ENCODE measurements around the gene MACIR.
"Not testable (repeated sequence)": the region's sequence is repeated elsewhere in the genome, so short reads cannot be mapped to it uniquely, and the experiment has no call there.

The MACIR gene, protein sequence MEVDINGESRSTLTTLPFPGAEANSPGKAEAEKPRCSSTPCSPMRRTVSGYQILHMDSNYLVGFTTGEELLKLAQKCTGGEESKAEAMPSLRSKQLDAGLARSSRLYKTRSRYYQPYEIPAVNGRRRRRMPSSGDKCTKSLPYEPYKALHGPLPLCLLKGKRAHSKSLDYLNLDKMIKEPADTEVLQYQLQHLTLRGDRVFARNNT

DNA sequence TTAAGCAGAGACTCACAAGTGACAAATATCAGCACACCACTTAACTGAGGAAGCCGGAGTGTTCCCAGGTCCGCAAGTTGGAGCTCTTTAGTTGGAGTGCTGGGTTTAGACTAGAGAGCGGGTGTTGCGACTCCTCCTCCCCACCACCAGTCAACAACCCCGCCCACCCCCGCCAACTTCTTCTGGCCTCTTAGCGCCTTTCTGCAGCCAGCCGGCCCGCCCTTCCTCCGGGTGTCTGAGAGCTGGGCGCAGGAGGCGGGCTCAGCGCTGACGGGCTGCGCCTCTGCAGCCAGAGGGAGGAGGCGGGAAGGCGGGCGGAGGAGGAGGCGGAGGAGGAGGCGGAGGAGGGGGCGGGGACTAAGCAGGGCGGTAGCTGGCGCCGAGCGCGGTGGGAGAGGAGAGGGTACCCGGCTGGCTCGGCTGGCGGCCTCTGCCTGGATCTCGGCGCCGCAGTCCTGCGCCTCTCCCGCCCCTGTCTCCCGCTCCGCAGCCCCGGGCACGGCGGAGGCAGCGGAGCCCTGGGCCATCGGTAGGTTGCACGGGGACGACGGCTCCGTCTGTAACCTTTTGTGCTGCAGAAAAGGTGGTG is at the start of gene MACIR:
MACIR (plus strand) TSS at position 396 of the 589 bp plus-strand sequence. CDS start 17,157 bp downstream, outside the sequence.
- DNase-seq (ENCODE audit: low read depth) = peak; percentile 88

DNA sequence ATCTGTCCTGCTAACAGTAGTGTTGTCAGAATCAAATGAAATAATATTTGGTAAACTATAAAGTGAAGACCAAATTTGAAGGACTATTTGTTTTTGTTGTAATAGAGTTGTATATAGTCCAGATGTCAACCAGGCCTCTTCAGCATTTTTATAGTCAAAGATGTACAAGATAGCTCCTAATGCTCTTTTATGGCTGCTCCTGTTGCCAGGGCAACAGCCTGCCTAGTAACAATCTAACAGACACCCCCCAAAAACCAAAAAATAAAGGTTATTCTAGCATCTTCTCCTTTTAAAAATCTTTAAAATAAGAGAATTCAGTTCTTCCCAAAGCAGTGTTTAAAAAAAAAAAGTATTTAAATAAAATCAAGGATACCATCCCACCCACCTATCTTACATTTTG is 49.5 kb upstream of the MACIR start:
- no peak for DNase-seq (ENCODE audit: low read depth)

DNA sequence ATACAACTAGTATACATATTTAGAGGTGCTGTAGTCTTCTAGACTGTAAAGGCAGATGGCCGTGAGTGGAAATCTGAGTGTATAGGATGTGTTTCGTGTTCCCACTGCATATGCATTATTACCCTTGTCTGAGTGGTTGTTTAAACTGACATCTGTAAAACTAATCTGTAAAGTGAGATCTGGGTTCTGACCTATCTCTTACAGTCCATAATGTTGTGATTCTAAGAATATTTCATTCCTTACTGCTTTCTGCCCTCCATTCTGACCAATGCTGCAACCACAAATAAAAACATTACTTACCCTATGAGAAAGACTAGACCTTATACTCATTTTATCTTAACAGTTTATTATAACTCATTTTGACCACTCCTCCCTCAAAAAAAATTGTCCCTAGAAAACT is 47.6 kb upstream of the MACIR start:
- DNase-seq (ENCODE audit: low read depth) = no peak

DNA sequence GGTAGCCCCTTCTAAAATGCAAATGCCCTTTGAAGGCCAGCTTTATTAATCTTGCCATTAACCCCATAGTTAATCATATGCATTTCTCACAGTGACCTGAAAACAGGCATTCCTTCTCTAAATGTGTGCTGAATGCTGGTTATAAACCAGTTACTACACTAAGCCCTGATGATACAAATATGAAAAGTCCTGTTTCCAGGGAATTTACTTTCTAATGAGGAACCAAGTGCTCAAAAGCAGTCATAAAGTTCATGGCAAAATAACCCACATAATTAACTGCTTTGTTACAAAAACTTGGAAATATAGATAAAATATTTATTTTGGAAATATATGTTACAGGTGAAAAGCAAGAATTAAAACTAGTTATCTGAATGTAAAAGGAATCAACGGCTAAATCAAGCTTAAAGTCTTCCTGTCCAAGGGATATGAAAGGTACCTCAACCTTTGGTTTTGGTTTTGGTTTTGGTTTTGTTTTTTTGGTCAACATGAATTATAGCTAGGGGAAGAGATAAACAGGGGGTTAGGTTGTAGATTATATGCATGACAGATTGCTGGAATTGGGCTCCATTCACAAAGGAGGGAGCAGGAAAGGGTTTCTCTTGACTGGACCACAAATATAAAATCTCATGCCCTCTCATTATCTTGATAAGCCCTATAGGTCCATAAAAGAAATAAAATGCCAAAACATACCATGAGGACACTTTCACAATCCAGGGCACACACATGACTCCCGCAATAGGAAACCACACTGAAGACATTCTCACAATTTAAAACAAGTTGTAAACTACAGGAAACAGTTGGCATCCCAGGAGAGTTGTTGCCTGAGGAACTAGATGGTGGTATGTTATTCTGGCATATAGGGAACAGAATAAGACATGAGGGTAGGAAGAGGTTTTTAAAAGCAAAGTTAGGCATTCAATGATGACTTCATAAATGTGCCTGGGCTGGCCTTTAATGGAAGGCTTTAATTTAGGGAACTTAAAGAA is 46.7 kb upstream of the MACIR start:
- DNase-seq (ENCODE audit: low read depth) = no peak

DNA sequence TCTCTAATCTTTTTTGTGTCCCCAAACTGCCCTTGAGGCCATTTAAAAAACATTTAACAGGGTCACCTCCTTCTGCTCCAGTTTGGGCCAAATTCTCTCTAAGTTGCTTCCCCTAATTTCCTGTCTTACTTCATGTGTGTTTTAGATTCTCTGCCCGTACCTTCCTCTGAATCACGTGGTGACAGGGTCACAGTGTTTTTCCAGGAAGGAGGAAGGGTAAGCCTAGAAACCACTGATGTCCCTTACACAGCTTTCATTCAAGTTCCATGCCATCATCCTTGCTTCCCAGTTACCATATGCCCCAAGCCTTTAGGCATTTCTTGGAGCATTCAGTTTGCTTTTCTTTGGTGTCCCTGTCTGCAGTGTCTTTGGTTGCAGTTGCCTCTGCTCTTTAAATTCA is 42.4 kb upstream of the MACIR start:
- no peak for DNase-seq (ENCODE audit: low read depth)

DNA sequence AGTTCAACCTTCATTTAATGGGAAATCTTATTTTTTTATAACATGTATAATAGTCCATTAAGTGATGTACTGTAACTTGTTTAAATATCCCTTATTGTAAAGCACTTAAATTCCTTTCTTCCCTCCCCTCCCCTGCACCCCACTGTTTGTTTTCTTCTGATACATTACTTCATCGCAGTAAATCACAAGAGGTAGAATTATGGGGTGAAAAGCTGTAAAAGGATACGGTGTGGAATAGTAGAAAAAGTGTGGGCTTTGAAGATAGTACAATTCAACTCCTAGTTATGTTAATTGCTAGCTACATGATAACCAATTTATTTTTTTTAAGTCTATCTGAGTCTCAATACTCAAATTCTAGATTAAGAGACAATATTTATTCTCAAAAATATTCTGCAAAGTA is 41.9 kb upstream of the MACIR start:
- DNase-seq (ENCODE audit: low read depth) = no peak

DNA sequence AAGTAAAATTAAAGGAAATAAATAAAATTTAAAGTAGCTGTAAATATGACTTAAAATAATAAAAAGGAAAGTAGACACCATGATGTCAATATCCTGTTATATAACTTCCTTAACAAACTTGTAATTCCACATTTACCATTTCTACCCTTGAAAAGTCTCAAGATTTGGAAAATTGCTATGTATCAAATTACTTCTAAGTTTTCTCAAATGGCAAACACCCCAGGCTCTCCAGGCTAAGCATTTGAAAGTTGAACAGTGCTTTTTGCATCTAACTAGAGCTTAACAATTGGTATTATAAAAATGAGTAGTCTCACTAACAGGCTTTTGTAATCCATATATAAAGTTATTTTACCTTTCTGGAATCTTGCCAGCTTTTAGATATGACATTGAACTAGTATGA is 41.5 kb upstream of the MACIR start:
- no peak for DNase-seq (ENCODE audit: low read depth)

DNA sequence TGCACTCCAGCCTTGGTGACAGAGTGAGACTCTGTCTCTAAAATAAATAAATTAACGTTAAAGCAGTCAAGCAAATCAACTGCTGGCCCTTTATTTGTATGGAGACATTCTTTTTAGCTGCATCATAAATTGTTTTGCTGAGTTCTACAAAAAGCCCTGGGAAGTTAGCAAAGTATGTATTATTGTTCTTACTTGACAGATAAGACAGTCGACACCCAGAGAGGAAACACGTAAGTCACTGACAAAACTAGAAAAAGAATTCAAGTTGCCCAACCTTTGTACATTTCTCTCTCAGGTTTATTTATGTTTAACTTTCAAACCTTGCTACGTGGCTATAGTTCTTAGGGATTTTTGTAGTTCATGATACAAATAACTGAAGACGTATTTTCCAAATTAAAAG is 40.4 kb upstream of the MACIR start:
- no peak for DNase-seq (ENCODE audit: low read depth)

DNA sequence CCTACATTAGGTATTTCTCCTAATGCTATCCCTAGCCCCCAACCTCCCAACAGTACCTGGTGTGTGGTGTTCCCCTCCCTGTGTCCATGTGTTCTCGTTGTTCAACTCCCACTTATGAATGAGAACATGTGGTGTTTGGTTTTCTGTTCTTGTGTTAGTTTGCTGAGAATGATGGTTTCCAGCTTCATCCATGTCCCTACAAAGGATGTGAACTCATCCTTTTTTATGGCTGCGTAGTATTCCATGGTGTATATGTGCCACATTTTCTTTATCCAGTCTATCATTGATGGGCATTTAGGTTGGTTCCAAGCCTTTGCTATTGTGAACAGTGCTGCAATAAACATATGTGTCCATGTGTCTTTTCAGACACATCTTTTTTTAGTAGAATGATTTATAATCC is 39.5 kb upstream of the MACIR start:
- not testable (repeated sequence) for DNase-seq (ENCODE audit: low read depth)

DNA sequence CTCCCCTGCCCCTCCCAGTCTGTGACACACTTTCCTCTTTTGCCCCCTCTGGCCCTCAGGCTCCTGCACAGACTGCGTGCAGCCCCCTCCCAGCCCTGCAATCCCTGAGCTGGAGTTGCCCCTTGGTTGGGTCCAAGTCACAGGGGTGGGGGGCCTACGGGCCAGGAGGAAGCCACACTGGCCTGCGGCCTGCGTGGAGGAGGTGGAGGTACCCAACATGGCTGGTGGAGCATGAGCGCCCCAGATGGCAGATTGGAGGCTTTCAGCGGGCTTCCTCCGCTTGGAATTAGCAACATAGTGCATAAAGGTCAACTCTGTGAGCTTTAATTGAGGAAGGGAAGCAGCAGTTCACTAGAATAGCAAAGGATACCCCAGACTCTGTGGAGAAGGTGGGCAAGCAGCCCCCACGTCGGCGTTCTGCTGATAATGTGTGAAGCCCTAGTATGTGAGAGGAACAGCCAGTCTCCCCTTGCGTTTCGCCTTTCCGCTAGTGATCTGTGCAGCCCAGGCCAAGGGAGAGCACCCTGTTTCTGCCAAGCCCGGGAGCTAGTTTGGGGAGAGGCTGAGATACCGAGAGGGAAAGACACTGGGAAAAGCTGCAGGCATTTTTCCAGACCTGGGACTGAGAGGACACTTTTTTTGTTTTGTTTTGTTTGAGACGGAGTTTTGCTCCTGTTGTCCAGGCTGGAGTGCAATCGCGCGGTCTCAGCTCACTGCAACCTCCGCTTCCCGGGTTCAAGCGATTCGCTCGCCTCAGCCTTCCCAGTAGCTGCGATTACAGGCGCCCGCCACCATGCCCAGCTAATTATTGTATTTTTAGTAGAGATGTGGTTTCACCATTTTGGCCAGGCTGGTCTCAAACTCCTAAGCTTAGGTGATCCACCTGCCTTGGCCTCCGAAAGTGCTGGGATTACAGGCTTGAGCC is 35.3 kb upstream of the MACIR start:
- no peak for DNase-seq (ENCODE audit: low read depth)

DNA sequence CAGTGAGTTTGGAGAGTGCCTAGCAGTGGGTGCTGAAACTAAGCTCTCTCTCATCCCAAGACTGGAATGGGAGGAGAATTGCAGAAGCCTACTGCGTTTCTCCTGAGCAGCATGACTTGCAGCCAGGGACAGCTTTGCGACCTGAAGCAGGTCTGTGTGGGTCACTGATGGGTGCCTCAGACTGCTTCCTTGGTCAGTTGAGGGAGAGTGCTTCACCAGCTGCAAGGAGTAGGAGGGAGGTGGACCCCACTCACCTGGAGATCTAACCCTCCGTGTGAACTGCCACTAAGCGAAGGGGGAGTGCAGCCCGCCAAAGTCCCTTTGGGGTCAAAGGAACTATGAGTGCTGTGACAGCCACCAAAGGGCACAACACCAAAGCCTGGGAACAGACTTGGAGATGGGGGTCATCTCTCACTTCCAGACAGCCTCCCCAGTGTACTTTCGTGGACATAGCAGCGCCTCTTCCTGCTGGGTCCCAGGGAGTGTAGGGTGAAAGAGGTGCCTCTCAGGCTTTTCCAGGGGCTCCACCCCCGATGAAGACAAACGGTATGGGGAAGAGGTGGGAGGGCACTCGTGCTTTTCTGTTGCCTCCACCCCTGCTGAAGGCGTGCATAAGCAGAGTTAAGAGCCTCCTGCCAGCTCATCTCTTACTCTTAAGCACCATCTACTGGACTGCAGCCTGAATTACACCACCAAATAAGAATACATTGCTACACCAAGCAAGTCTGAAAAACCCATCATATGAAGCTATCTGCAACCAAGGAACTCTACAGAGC is 34.3 kb upstream of the MACIR start:
- DNase-seq (ENCODE audit: low read depth) = no peak

DNA sequence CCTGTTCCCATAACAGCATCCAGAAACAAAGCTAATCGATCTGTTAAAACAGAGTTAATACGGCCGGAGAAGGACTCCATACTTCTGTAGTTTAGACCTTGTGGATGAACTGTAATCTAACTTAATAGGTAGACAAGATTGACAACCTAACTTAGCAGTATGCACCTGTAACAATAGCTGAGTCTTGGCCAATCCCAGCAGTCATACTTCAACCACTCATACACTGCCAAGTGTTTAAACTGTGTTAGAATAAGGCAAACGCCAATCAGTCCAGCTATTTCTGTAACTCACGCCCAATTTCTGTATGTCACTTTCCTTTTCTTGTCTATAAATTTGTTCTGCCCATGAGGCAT is 33.7 kb upstream of the MACIR start:
- no peak for DNase-seq (ENCODE audit: low read depth)

DNA sequence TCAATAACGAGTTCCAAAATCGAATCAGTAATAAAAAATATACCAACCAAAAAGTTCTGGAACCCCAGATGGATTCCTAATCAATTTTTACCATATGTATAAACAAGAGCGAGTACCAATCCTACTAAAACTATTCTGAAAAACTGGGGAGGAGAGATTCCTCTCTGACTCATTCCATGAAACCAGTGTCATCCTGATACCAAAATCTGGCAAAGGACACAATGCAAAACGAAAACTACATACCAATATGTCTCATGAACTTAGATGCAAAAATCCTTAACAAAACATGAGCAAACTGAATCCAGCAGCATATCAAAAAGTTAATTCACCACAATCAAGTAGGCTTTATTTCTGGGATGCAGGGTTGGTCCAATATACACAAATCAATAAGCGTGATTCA is 30.5 kb upstream of the MACIR start:
- no peak for DNase-seq (ENCODE audit: low read depth)

DNA sequence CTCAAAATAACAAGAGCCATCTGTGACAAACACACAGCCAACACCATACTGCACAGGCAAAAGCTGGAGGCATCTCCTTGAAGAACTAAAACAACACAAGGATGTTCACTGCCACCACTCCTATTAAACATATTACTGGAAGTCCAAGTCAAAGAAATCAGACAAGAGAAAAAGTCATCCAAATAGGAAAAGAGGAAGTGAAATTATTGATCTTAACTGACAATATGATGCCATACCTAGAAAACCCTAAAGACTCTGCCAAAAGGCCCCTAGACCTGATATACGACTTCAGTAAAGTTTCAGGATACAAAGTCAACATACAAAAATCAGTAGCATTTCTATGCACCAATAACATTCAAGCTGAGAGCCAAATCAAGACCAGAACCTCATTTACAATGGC is 30.0 kb upstream of the MACIR start:
- DNase-seq (ENCODE audit: low read depth) = no peak

DNA sequence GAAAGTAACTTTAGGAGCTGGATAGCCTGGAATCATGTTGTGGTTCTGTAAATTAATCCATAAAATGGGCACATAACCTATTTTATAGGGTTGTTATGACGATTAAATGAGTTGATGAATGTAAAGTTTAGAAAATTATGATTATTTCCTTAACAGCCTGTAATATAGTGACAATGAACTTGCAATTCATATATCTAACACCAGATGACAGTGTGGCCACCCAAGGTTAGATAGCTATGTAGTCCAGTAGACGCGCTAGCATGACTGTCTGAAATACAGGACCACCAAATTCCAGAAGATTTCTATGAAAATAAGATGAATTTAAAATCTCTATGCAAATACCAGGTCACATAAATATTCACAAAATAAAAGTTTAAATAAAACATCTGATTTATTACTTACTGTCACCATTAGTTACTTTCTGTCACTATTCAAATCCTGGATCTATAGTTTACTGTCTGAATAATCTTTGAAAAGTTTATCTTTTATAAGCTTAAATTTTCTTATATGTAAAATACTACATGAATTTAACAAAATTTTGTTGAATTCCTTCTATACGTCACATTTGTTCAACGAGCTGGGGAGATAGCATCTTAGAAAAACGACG is 26.1 kb upstream of the MACIR start:
- DNase-seq (ENCODE audit: low read depth) = no peak

DNA sequence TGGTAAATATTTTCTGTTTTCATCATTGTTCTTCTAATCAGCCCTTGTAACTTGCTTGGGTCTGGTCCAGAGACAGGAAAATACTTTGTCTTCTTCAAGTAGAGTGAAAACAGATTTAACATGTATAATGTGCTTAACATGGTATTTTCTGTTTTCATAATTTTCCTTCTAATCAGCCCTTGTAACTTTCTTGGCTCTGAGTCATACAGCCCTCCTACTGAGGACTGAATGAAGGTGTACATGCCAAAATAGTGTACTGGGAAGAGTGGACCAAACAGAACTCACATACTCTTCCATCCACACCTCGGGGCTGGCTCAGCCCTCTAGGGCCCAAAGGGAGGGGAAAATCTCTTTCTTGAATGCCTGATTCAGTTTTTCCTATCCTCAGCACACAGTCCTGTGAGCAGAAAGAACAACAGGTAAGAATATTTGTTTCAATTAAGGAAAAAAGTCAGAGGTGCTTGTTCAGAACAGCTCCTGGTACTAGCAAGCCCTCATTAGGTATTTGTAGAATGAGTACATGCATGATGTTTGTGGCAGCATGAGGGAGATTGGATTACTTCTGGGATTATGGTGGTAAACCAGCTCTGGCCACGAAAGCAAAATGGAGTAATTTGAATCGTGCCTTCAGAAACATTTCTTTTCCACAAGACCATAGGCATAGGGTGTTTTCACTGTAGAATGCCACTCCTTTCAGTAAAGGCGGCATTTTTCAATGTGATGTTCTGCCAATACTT is 24.2 kb upstream of the MACIR start:
- DNase-seq (ENCODE audit: low read depth) = no peak

DNA sequence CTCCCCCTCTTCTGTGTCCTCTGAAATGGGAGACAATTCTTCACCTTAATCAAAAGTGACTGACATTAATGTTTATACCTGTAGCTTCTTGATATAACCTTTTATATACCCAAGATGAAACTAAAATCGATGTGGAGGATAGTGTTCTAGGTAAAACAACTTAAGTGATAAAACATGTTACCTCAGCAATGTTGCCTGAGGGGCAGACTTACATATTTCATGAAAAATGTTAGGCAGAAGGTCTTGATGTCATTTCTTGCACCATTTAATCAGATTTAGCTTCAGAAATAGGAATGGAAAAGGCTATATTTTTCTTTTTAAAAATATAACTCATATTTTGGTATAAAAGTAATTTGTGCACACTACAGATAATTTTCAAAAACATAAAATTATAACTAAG is 22.7 kb upstream of the MACIR start:
- no peak for DNase-seq (ENCODE audit: low read depth)

DNA sequence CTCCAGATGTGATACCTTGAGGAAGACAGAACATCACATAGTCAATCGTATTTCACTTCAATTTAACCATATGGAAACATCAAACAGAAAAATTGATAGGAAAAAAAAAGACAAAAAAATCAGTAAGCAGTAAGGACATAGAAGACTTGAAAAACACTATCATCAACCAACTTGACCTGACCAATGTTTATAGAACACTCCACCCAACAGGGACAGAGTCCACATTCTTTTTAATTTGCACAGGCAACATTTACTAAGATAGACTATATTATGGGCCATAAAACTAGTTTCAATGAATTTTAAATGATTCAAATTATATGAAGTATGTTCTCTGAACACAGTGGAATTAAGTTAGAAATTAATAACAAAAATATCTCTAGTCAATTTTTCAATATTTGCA is 20.8 kb upstream of the MACIR start:
- DNase-seq (ENCODE audit: low read depth) = no peak

DNA sequence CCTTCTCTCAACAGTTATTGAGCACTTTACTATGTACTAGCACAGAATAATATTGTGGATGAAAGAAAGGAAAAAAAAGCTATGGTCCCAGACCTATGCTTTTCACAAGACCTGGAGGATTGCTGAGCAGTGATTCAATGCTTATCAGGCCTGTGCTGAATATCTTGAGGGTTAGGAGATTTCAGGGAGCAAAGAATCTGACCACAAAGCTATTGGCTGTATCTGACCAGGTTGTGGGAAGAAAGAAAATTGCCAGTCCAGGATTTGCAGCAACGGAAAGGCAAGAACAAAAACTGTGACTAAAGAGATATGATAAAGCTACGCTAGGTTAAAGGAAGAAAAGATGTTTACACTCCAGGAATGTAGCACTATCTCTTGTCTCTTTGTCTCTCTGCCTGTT is 14.9 kb upstream of the MACIR start:
- DNase-seq (ENCODE audit: low read depth) = no peak

DNA sequence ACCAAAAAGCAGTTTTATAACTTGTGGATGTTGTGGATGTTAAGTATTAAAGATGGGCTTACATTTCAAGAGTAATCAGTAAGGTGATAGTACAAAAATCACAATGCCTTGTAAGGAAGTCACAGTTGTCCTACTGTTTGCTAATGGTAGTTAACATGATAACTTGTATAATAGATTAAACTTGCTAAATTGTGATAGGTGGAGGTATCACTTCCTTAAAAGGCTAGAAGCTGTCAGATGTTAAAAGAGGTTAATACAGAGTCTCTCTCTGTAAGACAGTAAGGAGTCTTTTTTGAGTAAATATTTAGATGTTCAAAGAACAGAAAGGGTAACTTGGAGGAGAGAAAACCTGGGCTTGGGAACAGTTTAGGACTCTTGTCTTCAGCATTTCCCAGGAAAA is 14.2 kb upstream of the MACIR start:
- no peak for DNase-seq (ENCODE audit: low read depth)

Measured in stimulated activated CD8-positive, alpha-beta memory T cell treated with anti-CD3 and anti-CD28 coated beads, Interleukin-4, amount 100 ng/mL, for 24 hours (primary cell).